Stimulated activated CD8-positive, alpha-beta memory T cell treated with anti-CD3 and anti-CD28 coated beads, Interleukin-4, amount 100 ng/mL, for 1 hour (primary cell): ENCODE measurements around the gene GPR18.
"Not testable (repeated sequence)": the region's sequence is repeated elsewhere in the genome, so short reads cannot be mapped to it uniquely, and the experiment has no call there.

Source experiments
- DNase-seq, 2 donors: peaks; one replicate each; pipeline ENCODE4 v3.0.0-alpha.2; 2020; ENCODE audit warnings: low read depth in 2 of 2, low spot score in 1 of 2

Gene GPR18

GRCh38 chr13:99268822-99269221, 10.6 kb upstream of the GPR18 start:
- no peak for DNase-seq

GRCh38 chr13:99267927-99268326, 9.7 kb upstream of the GPR18 start:
- DNase-seq: no peak

GRCh38 chr13:99266827-99267226, 8.6 kb upstream of the GPR18 start:
- no peak for DNase-seq

- DNase-seq: no peak
Observed at GRCh38 chr13:99265821-99266426, 7.7 kb upstream of the GPR18 start.

- DNase-seq: no peak
Observed at GRCh38 chr13:99265162-99265800, 7.1 kb upstream of the GPR18 start.

- DNase-seq: no peak
Observed at GRCh38 chr13:99264051-99264450, 5.9 kb upstream of the GPR18 start.

GRCh38 chr13:99263126-99263785, 5.1 kb upstream of the GPR18 start:
- no peak for DNase-seq

- no peak for DNase-seq
Observed at GRCh38 chr13:99261059-99261458, 2.9 kb upstream of the GPR18 start.

- no peak for DNase-seq
Observed at GRCh38 chr13:99260216-99260615, 2.0 kb upstream of the GPR18 start.

- DNase-seq: no peak
Observed at GRCh38 chr13:99258946-99259345, 767 bp upstream of the GPR18 start.

- DNase-seq: no peak
Observed at GRCh38 chr13:99257291-99257690, 888 bp downstream of the GPR18 start.

- DNase-seq: no peak
Observed at GRCh38 chr13:99256709-99257108, 1.5 kb downstream of the GPR18 start.

- no peak for DNase-seq
Observed at GRCh38 chr13:99256283-99256682, 1.9 kb downstream of the GPR18 start.

GRCh38 chr13:99255271-99255670, 2.9 kb downstream of the GPR18 start:
- DNase-seq: no peak

- DNase-seq: no peak
Observed at GRCh38 chr13:99254830-99255229, 3.3 kb downstream of the GPR18 start.

- DNase-seq: no peak
Observed at GRCh38 chr13:99251921-99252320, 6.3 kb downstream of the GPR18 start.

GRCh38 chr13:99250982-99251825, 7.0 kb downstream of the GPR18 start:
- DNase-seq: no peak

- DNase-seq: not testable (repeated sequence)
Observed at GRCh38 chr13:99249606-99250005, 8.6 kb downstream of the GPR18 start.

- not testable (repeated sequence) for DNase-seq
Observed at GRCh38 chr13:99249178-99249577, 9.0 kb downstream of the GPR18 start.

- DNase-seq: no peak
Observed at GRCh38 chr13:99246100-99246499, 12.1 kb downstream of the GPR18 start.

GRCh38 chr13:99237981-99238662, 20.1 kb downstream of the GPR18 start:
- DNase-seq: no peak
